Mesothelial cell of epicardium (in vitro differentiated cells): ENCODE measurements around the gene PAM. TPM values are rescaled to one million over a fixed set of nuclear protein-coding genes. Genes with fewer than 3 reads are reported as not detected.

ENCODE experiments used
- DNase-seq, 2 experiments: peaks; one replicate each; pipeline ENCODE4 v3.0.0; 2021; ENCODE audit warnings: low spot score in 2 of 2; ENCODE audit not compliant: unreplicated experiment in 2 of 2
- H3K27ac Mint-ChIP-seq: 2 replicates; pipeline ENCODE4 v1.8.0; 2021; ENCODE audit warnings: mixed read lengths
- H3K27me3 Mint-ChIP-seq: 2 replicates; pipeline ENCODE4 v1.8.0; 2021; ENCODE audit warnings: low read depth, mixed read lengths
- H3K36me3 Mint-ChIP-seq: 2 replicates; pipeline ENCODE4 v1.8.0; 2021; ENCODE audit warnings: mixed read lengths
- H3K4me1 Mint-ChIP-seq: 2 replicates; pipeline ENCODE4 v1.8.0; 2021; ENCODE audit warnings: mixed read lengths
- H3K4me3 Mint-ChIP-seq: 2 replicates; pipeline ENCODE4 v1.8.0; 2021; ENCODE audit warnings: mild to moderate bottlenecking, moderate library complexity, mixed read lengths
- H3K9me3 Mint-ChIP-seq: 2 replicates; pipeline ENCODE4 v1.8.0; 2021; ENCODE audit warnings: mixed read lengths
- CTCF ChIP-seq: fragments of 200-600 bp; sonication (generic); IDR thresholded peaks from one replicate; pipeline ENCODE4 v1.5.0; 2021; ENCODE audit warnings: antibody characterized with exemption; ENCODE audit not compliant: unreplicated experiment
- total RNA-seq: library from RNA; stranded (reverse); gene quantifications from 3 replicates; pipeline ENCODE4 v1.2.1, GENCODE V29; 2021

PAM gene
- total RNA-seq, 1 donor from 2014 or later: 94.3 TPM

GRCh38 chr5:103013933-103014552 is 258.9 kb downstream of the PAM start:
- no peak for DNase-seq
- no peaks in the 10 kb centered on the region for H3K27me3 Mint-ChIP-seq
- peaks cover 20% of the 10 kb centered on the region for H3K36me3 Mint-ChIP-seq
- no peak overlapping the region for H3K27ac Mint-ChIP-seq
- H3K4me1 Mint-ChIP-seq: no peaks in the 10 kb centered on the region
- TF ChIP-seq CTCF: no peak
- H3K9me3 Mint-ChIP-seq: peaks cover 17% of the 10 kb centered on the region
- no peak overlapping the region for H3K4me3 Mint-ChIP-seq

GRCh38 chr5:103014983-103015382 is 259.9 kb downstream of the PAM start:
- no peaks in the 10 kb centered on the region for H3K27me3 Mint-ChIP-seq
- H3K27ac Mint-ChIP-seq: no peak overlapping the region
- H3K9me3 Mint-ChIP-seq: peaks cover 17% of the 10 kb centered on the region
- peaks cover 20% of the 10 kb centered on the region for H3K36me3 Mint-ChIP-seq
- DNase-seq: no peak
- no peaks in the 10 kb centered on the region for H3K4me1 Mint-ChIP-seq
- H3K4me3 Mint-ChIP-seq: no peak overlapping the region
- no peak for TF ChIP-seq CTCF

GRCh38 chr5:103016167-103016566 is 261.1 kb downstream of the PAM start:
- Mint-ChIP-seq H3K36me3 (peaks cover 20% of the 10 kb centered on the region), H3K9me3 (peaks cover 17% of the 10 kb centered on the region), H3K27ac (no peak overlapping the region), H3K4me3 (no peak overlapping the region), H3K27me3 (no peaks in the 10 kb centered on the region), H3K4me1 (no peaks in the 10 kb centered on the region)
- no peak for DNase-seq
- no peak for TF ChIP-seq CTCF

GRCh38 chr5:103019804-103020203 is 264.7 kb downstream of the PAM start:
- Mint-ChIP-seq H3K27me3 (no peaks in the 10 kb centered on the region), H3K4me1 (no peaks in the 10 kb centered on the region), H3K4me3 (no peak overlapping the region), H3K36me3 (peaks cover 7% of the 10 kb centered on the region), H3K27ac (no peak overlapping the region), H3K9me3 (no peaks in the 10 kb centered on the region)
- no peak for DNase-seq
- TF ChIP-seq CTCF: no peak

GRCh38 chr5:103021314-103021713 is 266.2 kb downstream of the PAM start:
- Mint-ChIP-seq H3K4me1 (no peaks in the 10 kb centered on the region), H3K36me3 (peaks cover 7% of the 10 kb centered on the region)
- no peak for DNase-seq

More at GRCh38 chr5:103021314-103021713, 266.2 kb downstream of the PAM start:
- TF ChIP-seq CTCF: no peak
- H3K27me3 Mint-ChIP-seq: no peaks in the 10 kb centered on the region
- H3K27ac Mint-ChIP-seq: no peak overlapping the region
- H3K4me3 Mint-ChIP-seq: no peak overlapping the region
- no peaks in the 10 kb centered on the region for H3K9me3 Mint-ChIP-seq
